Effector CD8-positive, alpha-beta T cell (primary cell): ENCODE results near the gene MEF2C.

ENCODE experiments used
- DNase-seq: peaks from one replicate; lab custom pipeline; 2025; lab: John Stamatoyannopoulos, UW

MEF2C gene

DNA sequence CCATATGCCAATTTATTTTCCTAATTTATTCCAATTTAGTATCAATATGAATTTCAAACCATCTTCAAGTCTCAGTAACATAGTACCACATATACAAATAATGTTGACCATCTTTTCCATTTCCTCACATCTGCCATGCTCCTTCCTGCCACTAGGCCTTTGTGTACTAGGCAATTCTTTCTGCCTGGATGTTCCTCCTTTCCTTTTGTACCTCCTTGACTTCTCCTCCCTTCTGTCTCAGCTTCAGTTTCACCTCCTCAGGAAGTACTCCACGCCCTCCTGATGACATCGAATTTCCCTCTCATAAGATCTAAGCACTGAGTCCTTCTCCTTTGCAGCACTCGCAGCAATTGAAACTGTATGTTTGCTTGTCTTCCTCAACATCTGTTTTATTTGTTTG lies 53.9 kb downstream of the MEF2C start:
- DNase-seq: no peak

DNA sequence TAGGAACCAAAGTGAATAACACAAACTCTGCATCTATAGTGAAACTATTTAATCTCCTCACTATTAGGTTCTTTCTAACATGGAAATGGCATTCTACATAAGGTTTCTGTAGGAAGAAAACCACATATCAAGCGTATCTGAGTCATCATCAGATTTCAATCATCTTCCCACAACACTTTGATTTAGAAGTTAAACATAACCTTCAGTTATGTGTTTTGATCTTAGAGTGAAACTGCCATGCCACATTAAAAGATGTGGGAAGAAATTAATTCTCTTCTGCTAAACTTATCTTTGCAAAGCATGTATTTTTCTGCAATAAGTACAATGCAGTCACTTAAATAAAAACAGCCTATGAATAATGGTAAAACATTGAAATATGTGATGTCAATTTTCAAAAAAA lies 55.0 kb downstream of the MEF2C start:
- no peak for DNase-seq

DNA sequence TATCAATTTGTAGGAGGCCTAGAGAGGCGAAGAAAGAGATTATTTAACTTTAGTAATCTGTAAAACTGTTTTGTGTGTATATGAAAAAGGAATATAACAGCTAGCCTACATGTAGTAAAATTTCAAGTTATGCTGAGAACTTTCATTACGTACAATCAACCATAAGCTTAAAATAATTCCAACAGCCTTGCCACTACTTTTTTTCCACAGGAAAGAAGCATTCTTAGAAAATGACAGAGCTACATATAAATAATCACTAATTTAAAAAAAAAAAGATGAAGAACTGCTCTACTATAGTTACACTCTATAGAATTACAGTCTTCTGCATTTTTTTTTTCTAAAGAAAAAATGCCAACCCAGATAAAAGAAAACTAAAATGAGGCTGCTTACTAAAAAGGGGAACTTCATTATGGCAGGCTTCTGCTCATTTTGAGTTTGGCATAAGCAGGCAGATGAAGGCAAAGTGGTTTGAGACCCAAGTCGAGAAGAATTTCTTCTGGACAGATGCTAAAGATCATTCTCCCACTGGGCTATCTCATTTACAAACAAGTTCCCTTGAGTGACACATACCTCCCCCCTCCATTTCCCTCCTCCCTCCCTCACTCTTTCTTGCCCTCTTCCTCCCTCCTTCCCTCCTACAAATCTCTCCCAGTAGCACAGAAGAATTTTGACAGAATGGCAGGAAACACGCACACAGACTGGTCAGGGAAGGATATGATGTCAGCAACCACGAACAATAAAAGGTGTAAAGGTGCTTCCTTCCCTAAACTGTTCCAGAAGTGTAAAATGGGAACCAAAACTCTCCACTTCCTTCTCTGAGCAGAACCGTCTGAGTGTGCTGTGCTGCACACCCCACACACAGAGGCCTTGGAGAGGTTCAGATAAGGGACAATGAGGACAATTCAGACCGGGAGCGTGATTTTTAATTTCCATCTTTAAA lies 56.1 kb downstream of the MEF2C start:
- no peak for DNase-seq

DNA sequence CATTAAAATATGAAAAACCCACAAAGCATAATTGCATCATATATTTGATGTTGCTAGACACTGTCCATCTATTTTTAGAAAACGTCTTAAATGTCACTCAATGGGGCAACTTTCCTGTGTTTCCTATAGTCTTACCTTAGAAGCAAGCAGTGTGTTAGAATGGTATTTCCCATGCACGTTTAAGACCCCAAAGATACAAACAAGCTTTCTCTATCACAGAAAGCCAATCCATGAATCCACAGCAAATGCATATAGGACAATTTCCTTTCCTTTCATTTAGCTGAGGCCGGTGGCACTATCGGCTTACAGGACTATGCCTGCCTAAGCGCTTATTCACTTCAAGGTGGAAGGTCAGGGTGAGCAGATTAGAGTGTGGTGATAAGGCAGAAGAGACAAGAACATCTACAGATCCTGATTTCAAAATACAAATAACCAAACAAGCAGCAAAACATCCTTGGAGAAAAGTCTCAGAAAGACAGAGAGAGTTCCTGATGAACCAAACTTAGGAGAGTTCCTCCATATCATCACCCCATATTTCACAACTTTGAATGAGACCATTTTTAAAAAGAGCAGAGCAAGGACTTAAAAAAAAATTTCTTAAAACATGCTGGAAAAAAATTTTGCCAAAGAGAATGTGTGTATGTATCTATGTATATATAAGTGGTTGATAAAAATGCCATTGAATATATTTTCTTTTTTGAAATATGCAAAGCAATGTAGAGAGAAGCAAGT lies 57.2 kb downstream of the MEF2C start:
- no peak for DNase-seq

DNA sequence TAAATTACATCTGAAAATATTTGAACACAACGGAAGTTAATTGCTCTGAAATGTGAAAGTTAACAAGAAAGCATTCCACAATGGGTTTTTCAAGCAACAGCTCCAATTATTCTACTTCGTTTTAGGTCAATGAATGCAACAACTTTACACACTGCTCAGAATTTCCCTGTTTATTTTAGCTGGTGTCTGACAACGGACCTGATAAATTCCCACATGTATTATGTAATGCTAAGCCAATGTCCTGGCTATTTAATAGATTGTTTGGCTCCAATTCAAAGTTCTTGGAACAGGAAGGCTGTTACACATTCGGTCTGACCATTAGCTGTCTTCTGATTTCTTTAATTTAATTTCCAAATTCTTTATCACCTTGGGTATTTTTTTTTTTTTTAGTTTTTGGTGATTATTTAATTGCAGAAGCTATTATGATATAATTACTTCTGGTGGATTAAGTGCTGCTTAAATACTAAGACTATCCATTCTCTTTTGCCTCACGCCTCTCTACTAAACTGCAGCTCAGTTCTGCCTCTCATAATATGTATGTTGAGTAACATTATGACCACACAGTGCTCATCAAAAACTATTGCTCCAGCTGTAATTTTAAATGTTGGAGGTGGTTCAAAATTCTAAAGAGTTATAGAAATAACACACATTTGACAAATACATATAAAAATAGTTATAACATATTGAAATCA lies 57.9 kb downstream of the MEF2C start:
- DNase-seq: no peak

DNA sequence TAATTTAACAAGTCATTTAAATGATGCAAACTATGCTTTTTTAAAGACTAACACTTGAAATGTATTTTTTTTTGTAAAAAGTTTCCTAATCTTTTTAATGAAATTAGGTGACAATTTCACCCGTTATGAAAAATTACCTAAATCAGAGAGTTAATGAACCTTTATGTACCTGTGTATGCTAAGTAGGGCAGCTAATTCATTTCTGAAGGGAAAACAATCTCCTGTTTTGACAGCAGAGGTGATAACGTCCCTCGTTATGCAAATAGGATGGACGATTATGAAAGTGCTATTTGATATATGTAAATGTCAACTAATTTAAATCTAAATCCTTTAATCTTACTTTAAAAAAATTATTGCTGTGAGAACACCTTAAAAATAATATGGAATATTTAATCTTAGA lies 58.8 kb downstream of the MEF2C start:
- DNase-seq: no peak

DNA sequence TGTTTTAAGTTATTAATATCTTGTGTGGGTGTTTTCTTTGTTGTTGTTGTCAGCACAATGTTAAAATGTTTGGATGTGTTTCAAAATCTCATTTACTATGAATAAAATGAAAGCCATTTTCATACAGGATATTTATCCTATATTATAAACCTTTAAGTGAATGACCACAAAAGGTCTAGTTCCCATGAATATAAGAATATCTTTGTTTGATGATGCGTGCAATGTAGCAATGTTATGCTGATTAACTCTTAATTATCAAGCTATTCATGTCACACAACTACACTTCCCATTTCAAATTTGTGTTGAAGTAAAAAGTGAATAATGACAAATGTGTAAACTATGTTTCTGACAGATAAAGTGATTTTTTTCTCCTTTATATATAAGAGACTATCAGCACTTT lies 59.8 kb downstream of the MEF2C start:
- no peak for DNase-seq

DNA sequence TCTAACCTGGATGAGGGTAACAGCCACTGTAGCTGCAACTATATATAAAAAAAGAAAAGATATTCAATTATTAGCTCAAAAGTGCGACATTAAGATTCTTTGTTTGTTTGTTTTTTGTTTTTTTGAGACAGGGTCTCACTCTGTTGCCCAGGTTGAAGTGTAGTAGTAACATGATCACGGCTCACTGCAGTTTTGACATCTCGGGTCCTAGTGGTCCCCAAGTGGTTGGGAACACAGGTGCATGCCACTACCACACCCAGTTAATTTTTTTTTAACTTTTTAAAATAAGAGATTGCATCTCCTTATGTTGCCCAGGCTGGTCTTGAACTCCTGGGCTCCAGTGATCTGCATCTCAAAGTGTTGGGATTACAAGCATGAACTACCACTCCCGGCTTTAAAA lies 61.8 kb downstream of the MEF2C start:
- DNase-seq: no peak

DNA sequence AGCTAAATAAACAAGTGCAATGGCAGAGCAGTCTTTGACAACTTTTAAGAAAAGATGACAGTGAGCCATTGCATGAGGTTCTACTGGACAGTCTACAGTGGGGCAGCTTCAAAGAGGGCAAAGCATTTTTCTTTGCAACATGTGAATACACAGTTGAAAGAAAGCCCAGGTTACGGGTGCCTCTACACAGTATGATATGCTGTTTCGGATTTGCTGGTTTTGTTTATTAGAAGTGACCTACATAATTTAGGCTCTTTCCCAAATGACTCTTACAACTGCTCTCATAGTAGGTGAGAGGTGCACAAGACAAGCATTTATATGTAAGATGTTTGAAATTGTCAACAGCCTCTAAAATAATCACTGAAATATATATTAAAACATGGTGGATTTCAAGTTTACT lies 62.4 kb downstream of the MEF2C start:
- no peak for DNase-seq

DNA sequence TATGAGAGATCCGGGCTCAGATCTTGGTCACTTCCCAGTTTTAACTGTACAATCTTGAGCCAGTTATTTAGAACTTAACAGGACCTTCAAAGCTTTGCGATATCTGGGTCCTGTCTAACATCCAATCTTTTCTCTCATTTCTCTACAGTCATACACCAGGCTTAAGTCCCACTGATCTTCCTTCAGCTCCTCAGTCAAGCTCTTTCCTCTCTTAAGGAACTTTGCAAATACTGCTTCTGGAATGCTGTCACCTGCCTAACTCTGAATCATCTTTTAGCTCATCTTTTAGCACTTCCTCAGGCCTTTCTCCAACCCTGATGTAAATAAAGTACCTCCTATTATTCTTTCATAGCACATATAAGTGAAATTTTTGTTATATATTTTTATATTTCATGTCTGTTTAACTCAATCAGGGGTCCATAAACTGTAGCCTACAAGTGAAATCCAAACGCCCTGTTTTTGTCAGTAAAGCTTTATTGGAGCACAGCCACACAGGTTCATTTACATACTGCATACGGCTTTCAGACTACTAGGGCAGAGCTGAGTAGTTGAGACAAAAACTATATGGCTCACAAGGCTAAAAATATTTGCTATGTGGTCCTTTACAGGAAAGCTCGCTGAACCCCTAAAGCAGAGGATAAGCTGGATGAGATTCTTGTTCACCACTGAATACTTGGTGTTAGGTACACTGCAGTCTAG lies 63.5 kb downstream of the MEF2C start:
- DNase-seq: no peak

DNA sequence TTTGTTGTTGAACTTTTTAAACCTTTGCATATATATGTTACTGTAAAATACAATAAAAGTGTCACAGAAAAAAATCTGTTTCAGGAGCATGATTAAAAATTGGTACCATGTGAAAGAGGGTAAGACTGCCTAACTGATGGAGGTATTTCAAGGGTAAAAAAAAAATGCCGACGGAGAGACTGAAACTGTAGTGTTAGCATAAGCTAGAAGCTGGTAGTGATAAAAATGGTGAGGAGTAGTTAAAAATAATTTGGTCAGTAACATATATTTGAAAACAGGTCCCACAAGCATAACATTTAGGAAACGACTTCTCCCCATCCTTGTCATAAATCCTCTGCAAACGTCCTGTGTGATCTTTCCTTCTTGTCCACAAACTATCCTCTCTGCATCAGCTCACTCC lies 64.7 kb downstream of the MEF2C start:
- DNase-seq: no peak

DNA sequence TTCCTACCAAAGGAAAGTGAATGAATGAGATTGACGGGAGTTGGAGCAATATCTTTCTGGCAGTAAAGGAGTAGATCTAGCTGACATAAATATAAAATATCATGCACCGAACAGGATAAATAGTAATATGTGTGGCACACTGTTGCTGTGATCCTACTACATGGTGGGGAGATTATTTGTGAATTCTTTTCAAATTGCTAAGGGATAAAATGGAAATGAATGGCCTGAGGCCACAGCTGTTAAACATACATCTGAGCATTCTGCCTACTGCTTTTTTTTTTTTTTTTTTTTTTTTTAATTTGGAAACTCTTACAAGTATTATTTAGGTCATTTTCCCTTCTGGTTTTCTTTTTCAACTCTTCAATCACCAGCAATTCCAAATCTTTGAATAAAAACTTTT lies 66.8 kb downstream of the MEF2C start:
- no peak for DNase-seq

DNA sequence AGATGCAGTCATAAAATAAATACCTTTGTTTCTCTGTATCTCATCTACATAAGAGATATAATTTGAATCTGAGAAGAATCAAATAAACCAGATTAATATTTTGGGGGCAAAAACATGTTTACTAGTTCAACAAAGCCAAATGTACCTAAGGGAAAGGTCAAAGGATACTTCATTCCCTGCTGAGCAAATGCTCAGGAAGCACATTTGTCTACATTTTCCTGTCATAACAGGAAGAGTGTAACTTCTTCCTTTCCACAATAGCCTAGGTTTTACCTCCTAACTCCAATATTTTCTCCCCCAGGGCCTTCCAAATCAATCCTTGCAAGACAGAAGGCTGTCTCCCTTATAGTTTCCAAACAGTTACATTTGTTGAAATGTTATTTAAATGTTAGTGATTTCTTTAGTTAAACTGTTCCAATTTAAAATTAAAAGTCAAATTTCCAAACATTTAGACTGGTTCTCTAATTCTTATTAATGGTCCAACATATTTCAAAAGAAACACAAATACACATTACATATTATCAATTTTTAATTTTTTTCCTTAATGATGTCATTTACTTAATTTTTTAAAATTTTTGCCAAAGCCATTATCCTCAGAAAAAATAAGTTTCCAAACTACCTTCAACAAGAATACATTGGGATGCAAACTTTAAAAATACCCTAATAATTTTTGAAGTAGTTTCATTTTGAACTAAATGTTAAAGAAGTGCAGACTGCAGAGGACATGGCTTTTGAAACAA lies 67.8 kb downstream of the MEF2C start:
- DNase-seq: no peak

DNA sequence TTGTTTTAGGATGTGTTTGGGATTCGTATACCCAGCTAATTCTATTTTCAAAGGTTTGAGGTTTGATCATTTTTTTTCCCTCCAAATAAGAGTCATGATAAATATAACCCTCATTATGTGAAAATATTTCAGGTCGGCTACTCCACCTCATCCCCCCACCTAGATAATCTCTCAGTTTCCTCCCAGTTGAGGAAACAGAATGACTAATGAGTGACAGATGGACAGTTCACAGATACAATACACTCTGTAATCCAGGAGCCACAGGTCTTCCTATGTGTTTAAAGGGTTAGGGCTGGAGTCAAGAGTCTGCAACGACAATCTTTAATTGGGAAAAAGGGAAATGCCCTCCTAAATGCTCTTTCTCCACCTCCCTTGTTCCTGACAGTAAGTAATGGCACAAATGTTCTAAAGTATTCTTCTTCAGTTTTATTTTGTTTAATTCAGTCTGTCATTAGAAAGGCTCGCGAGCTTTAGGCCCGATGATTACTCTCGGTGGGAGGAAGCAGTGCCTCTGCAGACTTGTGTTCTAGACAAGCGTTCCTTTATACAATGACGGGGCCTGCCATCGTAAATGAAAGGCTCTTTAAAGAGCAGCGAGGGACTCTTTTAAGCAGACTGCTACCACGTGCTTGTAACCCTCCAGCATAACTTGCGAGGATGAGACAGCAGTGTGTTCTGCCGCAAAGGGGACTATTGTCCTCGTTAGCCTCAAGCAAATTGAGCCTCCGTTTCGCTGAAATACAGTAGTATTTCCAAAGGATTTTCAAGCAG lies 69.0 kb downstream of the MEF2C start:
- no peak for DNase-seq

DNA sequence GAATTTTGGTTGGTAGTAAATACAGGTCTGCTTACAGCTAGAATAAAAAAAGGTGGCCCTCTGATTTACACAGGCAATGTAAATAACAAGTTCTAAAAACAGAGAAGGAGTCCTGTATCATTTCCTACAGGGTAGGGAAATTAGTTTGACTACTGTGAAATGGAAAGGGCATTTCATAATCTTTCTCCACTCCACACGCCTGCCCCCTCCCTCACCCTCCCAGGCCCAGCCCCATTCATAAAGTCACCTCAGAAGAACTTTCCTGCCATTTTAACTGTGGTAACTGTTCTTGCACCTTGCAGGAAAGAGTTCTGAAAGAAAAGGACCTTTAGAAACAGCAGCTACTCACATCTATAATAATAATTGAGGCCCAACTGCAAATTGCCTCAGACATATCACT lies 69.7 kb downstream of the MEF2C start:
- no peak for DNase-seq

DNA sequence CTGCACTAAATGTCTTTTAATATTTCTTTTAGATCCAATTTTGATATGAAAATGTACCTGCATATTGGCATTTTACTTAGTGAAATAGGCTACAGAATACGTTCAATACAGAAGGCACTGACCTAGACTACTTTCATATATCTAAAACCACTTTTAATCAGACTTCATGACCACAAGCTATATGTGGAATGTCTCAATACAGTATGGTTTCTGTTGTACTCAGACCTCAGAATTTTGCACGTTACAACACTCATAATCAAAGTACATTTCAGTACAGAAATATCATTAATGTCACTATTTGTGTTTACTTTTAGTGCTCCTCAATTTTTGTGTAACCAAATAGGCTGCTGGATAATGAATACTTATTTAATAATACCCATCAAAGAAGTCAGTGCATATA lies 74.8 kb downstream of the MEF2C start:
- no peak for DNase-seq

DNA sequence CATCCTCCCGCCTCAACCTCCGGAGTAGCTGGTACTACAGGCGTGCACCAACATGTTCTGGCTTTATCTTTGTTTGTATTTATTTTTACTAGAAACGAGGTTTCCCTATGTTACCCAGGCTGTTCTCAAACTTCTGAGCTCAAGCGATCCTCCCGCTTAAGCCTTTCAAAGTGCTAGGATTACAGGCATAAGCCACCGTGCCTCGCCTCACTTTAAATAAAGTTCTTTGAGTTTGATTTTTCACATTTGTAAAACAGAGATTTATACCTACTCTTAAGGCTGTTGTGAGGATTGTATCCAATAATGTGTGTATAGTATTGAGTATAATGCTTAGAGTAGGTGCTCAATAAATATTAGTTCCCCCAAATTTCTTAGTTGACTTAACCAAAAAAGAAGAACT lies 75.7 kb downstream of the MEF2C start:
- DNase-seq: no peak

DNA sequence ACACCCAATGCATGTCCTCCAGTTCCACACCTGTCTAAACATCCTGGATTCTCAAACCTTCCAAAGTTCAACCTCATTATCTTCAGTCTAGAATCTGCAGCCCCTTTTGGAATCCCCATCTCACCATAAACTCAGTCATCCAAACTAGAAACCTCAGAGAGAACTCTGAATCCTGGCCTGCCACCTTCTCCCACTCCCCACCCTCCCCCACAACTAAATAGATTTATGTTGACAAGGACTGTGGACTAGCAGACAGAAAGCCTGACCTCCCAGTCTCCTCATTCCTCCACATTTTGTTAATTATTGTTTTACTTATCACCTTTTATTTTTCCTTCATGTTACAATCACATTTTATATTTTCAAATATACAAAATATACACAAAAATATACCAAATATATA lies 76.6 kb downstream of the MEF2C start:
- no peak for DNase-seq

DNA sequence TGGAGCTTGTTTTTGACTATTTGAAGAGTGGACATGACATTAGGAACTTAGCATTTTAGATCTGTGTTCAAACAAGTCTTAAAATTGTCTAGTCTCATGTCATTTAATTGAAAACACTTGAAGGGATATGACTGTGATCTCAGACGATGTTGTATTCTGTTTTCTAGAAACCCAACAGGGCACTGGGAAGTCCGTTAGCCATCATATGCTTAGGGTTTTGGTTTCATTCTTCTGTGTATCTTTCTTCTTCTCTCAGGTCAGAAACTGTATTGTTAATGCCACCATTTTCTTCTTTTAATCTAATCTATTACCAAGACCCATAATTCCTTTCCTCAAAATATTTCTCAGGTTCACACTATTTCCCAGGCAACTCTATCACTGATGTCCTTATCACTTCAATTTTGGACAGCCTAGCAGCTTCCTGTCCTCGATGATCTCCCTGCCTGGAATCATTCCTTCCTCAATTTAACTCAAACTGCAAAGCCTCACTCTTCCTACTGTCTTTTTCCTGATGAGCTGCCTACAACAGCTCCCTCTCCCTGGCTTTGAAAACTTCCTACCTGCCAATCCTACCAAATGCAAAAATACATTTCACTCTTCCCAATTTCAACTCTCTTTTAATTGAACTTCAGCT lies 77.7 kb downstream of the MEF2C start:
- no peak for DNase-seq

DNA sequence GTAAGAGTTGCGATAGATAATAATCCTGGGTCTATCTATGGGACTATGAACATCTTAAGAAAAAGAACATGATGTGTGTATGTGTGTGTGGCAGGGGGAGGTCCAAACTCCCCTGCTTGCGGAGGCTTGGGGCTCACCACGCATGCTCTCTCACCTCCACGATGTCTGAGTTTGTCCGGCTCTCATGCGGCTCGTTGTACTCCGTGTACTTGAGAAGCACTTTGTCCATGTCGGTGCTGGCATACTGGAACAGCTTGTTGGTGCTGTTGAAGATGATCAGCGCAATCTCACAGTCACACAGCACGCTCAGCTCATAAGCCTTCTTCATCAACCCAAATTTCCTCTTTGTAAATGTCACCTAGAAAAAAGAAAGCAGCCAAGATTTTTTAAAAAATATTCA lies 78.5 kb downstream of the MEF2C start:
- no peak for DNase-seq
